SK-N-DZ (cell line): ENCODE data around the gene SYT1.
A peak's percentile ranks its signal among the peaks of the same experiment; 100 is the strongest.
"Not testable (repeated sequence)": the region's sequence is repeated elsewhere in the genome, so short reads cannot be mapped to it uniquely, and the experiment has no call there.

ENCODE experiments used
- DNase-seq: peaks from one replicate; pipeline ENCODE4 v3.0.0-alpha.2; 2015; ENCODE audit warnings: low spot score

The SYT1 gene

DNA sequence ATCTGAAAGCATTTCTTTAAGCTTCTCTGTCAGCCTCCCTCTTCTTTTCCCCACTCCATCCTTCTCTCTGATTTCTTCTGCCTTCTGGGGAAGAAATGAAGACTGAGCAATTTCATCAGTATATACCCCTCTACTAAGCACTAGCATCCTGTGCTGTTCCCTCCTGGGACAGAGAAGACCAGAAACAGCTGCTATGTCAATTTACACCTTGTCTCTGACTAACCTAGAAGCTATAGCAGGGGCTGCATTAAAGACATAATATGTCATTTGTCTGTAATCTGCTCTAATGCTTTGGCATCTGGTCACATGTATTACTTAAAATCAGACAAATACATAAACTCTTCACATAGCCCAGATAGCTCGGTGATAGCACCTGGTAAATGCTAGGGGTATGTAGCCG is 529.3 kb downstream of the SYT1 start:
- no peak for DNase-seq

DNA sequence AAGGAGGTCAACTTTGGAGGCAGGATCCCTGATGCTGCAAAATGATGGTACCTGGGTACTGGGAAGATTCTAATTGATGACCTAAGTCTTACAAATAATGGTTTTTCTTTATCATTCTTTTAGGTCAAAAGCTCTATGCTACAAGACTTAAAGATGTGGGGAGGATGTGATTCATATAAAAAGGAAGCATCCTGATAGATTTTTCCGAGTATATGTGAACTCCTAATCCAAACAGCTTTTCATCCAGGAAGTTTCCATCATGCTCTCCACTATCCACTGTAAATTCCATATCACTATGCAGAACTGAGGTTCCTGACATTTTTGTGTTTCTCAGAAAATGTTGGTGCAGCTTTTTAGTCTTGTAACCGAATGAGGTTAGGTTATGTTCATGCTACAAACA is 533.0 kb downstream of the SYT1 start:
- DNase-seq = no peak

DNA sequence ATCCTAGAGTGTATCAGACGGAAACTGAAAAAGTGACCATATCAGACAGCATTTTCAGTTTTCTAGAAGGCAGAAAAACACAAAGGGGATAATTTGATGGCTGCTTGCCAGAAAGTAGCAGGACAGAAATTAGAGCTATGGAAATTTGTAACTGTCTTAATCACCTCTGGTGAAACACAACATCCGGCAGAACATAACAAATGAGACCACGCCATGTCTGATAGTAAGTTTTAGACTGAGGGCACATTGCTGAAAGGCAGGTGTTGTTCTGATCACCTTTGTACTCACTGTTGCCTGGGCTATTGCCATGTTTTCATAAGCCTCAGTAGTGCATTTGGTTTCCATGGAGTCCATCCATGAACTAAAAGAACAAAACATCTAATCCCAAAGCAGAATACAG is 535.9 kb downstream of the SYT1 start:
- no peak for DNase-seq

DNA sequence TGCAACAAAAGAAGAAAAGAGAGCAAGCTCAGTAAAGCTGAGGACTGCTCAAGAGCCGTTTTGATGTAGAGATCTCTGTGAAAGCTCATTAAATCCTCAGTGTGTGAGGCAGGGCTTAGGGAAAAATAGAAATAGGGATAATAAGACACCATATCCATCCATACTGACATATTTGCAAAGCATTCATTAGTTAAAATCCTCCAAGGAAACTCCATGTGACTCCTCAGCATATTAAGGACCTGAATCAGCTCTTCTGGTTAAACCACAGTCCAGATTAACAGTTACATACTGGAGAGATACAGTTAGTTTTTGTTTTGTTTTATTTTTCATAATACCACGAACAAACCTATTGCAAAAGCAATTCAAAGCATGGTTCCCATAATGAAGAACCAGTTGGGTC is 538.0 kb downstream of the SYT1 start:
- no peak for DNase-seq

DNA sequence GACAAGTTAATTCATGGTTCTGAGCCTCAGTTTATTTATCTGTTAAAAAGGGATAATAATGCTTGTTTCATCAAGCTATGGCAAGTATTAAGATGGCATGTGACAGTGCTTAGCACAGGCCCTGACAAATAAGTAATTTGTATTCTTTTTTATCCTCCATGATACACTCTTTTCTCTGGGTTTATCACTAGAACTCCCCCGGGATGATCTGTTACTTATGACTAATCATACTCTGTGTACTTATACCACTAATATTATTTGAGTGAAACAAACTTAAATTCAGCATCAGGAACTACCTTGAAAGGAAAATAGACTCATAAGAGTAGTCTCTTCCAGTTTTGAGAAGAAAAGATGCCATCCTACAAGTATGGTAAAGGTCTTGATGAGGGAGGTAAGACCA is 542.4 kb downstream of the SYT1 start:
- DNase-seq = no peak

DNA sequence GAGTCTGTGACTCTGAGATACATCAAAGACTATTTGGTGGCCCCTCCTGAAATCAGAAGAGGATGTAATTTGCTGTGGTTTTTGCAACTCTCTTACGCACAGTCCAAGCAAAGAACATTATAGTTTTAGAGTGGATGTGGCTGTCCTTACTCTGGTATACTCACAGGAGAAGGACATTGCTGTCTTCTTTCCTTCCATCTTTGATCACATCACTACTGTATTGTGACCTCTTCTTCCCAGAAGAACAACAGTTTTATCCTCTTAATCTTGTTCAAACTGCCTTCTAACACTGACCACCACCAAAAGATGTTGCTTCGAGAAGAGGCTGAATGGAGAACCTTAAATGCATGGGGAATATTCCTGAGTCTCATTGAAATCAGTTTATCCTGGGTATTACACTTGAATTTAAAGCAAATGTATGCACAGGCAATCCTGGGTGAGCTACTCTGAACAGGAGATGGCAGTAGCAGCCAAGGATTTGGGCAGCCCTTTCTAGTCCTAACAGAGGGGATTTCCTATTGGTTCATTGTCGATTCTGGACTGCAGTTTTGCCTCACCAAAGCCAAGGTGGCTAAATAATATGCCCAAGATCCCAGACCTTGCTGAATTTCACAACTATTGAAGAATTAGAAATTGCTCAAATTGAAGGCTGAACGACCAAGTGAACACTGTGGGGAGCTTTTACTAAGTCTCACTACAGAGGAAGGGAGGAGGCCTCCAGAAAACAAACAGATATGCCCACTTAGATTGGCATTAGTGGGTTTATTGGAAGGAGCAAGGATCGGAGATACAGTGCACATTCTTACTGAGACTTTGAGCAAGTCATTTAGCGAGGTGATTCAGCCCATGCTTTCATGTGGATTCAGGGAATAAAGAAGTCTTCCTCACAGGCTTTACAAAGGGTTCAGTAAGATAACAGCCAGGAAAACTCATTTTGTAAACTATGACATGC is 543.4 kb downstream of the SYT1 start:
- DNase-seq = peak; percentile 13

DNA sequence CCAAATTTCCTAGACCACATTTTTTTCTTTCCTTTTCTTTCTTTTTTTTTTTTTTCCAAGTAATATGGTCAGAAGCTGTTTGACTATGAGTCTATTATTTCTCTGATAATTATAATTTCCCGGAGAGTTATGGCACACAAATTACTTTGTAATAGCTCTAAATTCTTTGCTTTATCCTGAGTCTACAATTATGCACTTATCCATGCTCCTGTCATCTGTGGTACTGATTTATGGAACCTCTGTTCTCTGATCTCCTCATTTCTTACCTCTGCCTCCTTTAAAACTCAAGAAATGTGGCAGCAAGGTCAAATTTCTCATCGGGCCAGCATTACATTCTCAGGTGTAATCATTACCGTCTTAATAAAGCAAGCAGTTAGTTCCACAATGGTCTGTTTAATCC is 544.1 kb downstream of the SYT1 start:
- no peak for DNase-seq

DNA sequence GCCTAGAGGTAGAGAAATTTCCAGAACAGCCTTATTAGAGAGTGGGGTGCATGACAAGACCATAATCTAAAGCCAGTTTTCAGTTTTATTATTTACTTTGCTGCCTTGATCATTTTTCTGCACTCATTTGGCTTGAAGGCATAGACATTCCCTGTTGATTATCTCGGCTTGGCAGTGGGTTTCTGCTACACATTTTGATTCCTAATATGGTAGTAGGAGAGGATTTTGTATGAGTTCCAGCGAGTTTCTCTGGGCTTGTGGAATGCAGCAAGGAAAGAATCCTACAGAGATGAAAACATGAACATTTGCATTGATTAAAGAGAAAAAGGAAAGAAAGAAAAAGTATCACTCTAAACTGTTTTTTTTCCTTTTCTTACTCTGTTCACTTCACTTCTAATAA is 545.0 kb downstream of the SYT1 start:
- DNase-seq = no peak

DNA sequence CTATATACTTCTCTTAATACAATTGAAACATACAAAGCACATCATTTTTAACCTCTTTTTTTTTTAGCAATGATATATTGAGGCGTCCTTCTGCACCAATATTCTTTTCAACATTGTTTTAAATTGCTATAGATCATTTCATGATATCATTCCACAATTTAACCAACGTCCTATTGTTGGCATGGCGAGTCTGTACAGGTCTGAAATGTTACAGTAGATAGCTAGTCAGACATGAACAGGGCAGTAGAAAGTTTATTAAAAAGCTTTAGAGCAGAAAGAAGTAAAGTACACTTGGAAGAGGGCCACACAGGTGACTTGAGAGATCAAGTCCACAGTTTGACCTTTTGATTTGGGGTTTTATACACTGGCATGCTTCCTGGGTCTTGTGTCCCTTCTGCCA is 547.2 kb downstream of the SYT1 start:
- no peak for DNase-seq

DNA sequence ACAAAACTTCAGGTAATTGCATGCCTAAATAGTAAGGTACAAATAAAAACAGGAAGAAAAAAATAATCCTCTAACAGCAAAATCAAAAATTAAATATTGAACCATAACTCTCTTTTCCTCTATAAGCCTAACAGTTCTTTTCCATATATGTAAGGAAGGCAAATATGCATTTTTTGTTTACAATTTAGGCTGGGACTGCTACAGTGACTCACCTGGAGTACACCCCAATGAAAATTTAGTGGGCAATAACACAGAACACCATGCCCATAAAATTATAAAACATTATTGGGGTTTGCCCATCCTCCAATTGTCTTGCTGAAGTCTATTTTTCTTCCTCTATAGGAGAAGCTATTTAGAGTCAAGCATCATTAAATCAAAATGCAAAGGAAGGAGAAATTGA is 549.2 kb downstream of the SYT1 start:
- no peak for DNase-seq

DNA sequence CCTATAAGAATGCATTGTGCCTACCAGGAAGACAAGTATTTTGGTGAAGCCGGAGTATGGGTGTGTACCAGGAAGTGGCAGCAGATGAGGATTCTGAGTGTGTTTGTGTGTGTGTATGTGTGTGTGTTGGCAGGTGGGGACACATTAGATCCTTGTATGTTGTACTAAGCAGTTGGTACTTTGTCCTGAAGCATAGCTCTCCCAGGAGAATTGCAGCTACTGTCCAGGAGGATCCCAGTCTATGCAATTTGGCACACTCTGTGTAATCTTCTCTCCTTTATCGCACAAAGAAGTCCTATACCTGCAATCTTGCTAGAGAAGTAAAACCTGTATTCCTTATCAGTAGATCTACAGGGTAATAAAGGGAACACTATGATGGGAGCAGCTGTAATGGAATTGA is 549.7 kb downstream of the SYT1 start:
- DNase-seq = no peak

DNA sequence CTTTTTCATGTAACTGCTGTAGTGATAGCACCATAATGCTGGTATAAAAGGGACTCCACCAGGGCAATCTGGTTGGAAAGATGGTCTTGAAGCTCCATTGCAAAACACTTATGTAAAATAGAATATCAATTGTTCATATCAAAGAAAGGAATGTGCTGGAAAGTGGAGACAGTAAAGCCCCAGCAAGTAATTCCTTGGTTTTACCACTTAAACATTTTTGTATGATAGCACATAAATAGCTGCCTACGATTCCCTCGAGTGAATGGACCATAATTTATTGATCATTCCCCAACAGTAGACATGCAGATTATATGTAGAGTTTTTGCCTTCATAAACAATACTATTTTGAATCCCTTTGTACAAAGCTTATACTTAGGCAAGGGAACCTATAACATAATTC is 550.7 kb downstream of the SYT1 start:
- DNase-seq = no peak

DNA sequence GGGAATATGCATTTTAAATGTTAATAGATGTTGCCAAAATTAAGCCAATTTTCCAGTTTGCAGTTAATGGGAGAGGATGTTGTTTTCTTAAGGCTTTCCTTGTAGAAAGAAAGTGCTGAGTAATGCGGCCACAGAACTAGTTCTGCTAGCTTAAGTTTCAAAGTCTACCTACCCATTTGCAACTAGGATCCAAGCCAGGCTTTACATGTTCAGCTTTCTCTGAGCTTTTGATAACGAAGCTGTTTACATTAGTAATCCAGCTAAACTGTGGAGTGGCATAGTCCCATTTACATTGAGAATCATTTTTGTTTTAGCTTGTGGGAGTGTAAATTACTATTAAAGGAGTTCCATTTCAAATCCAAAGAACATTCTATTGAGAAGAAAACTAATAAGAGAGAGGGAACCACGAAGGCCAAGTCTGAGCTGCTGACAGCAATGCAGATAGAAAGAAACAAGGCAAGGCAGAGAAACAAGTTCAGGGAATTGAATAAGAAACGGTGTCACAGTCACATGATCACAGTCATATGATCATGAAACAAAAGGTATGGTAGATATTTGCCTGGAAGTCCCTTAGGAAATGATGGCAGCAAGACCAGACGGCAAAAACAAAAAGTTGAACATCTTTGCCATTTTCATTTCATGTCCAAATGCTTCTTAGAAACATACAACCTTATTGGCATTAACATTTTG is 551.3 kb downstream of the SYT1 start:
- no peak for DNase-seq

DNA sequence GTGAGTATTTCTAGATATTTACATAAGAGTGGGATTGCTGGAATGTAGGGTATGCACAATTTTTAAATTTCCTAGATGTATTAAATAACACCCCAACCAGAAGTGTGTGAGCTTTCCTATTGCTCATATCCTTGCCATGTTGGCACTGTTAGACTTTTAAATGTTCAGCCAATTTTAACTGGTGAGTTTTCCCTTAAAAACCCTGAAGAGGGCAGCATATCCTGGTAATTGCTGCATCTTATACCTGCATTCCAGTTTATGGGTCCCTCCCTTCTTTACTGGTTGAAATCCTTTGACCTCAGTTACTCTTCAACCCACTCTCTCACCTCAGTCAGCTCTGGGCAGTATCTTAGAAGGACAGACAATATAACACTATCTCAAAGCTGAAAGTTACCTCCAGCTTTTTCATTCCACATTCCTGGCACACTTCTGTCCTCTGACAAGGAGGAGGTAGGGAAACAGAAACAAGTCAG is 555.6 kb downstream of the SYT1 start:
- DNase-seq = no peak

DNA sequence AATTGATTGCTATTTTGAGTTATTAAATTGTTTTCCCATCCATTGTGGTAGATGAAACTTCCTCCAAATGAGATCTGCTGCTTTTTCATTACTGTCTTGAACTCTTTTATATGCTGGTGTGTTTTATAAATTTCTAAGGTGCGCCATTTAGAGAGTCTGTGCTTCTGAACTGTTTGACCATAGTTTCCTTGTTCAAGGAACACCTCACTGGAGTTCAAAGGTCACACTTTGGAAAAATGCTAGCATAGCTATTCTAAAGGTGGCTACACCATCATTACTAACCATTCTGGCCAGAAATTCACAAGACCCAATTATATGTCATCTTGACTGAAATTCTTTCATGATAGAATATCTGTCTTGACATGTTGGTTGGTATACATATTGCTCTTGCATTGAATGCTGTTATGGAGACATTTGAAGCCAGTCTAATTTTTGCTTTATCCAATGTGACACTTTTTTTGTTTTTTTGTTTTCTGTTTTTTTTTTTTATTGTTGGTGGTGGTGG is 556.7 kb downstream of the SYT1 start:
- DNase-seq = no peak

DNA sequence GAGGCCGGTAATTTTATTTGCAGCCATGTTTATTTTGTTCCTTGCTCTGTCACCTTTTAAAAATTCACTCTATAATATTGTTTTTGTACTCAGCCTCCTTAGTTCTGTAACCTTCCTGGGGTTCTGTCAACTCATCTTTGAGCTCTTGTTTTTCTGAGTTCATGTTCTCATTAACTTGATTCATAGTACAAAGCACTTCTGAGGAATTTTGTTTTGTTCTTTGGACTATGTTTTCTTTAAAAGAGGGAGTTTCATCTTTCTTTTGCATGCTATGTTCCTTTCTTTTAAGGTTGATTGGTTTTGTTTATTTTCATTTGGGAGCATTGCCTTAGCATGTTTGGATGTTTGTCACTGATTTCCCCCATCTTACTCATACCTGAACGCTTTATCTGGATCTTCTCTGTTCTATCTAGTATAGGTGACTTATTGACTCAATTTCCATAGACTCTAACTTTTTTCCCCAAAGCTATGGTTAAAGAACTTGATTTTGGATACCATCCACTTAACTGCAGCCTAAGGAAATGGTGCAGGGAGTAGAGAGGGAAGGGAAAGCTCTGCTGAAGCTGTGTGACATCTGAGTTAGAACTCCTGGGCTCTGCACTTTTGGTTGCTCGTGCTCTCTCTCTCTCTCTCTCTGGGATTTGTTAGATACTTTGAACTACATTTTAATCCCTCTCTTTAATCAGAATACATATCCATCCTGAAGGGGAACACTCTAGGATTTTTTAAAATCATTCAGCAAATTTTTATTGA is 557.7 kb downstream of the SYT1 start:
- DNase-seq = no peak

DNA sequence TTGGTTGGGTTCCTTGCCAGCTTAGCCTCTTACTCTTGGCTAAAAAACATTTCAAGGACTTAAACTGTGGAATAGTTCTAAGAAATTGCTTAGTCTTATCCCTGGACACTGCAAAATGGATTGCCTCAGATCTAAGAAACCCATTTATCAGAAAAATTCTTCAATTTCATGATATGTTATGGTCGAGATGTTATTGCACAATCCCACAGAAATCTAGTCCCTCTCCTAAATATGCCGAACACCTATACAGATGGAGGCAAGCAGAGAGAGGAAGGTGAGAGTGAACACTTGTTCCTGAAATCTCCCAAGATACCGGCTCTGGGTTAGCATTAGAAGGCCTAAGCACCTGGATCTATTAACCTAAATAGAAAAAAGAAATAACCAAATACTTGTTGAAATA is 559.0 kb downstream of the SYT1 start:
- no peak for DNase-seq

DNA sequence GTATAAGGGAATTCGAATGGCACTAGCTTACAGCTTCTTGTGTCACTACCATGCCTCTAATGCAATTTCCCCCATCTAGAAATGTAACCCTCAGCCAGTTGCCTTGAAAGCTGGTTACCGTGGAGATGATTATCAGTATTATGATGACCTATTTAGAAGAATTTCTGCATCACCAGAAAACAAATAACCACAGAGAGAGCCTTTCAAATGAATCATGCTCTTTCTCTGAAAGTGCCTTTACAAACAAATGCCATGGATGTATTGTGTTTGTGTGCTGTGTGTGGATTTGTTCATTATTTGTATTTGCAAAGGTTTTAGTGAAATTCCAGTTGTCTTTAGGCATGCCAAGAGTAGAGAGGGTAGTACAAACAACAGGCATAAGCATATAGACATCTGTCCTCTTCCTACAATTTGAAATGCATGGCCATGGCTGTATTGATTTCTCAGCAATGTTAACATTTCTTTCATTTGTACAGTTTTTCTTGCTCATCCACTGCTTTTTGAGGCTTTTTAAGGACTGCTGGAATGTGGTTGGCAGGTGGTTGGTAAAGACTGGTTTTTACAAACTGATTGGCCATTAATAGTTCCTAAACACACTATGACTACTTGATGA is 559.6 kb downstream of the SYT1 start:
- peak; percentile 62 for DNase-seq

DNA sequence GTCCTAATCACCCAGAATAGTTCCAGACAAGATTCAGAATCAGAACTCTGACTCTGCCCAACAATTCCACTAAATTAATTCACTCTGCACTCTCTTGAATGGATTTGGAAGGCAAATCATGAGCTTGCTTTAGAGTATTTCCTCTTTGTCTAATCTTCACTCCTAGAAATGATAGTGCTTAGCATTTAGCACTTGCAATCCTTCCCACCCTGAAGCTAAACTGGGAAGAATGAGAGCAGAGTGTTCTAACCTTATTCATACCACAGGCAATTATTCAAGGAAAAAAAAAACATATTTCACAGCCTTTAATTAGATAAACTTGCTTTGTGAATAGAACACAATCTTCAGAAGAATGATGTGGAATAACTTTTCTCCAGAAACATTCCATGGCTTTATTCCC is 561.5 kb downstream of the SYT1 start:
- no peak for DNase-seq

DNA sequence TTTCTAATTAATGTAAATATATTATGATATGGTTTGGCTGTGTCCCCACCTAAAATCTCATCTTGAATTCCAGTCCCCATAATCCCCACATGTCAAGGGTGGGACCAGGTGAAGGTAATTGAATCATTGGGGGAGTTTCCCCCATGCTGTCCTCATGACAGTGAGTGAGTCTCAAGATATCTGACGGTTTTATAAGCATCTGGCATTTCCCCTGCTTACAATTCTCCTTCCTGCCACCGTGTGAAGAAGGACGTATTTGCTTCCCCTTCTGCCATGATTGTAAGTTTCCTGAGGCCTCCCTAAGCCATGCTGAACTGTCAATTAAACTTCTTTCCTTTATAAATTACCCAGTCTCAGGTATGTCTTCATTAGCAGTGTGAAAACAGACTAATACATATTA is 562.2 kb downstream of the SYT1 start:
- DNase-seq = not testable (repeated sequence)

DNA sequence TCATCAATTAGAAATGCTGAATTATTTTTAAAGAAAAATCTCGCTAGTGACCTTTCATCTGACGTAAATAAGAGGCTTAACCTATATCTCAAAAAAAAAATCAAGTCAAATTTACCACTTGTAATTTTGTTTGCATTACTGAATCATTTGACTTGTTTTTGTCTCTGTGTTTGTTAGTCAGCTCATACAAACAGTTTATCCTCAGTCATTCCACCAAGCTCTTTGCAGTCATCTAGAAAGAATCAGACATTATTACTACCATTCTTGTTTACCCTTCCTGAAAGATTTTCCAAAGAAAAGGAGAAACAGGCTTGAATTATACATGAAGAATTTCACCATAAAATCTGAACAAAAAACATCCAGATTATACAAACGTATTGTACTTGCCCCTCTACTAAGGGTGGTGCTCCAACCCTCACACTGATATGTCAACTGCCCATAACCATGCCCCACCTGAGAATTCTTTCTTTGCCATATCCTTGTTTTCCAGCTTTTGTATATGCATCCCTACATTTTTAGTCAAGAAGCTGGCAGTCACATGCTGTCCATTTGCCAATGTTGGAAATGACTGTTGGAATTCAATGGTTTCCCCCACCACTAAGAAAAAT is 569.0 kb downstream of the SYT1 start:
- no peak for DNase-seq
